SU-DHL-6 (cell line): Measurements from ENCODE around the gene DGLUCY.

Source experiments
- CTCF ChIP-seq: fragments of 200-600 bp; sonication (generic); IDR thresholded peaks from one replicate; pipeline ENCODE4 v1.5.1; 2017; ENCODE audit warnings: antibody characterized with exemption, mild to moderate bottlenecking, low read length, moderate library complexity; ENCODE audit not compliant: insufficient read depth, poor library complexity, severe bottlenecking
- EZH2phosphoT487 ChIP-seq: fragments of 200-600 bp; sonication (generic), shearing (Covaris generic); conservative IDR thresholded peaks from 2 replicates; pipeline ENCODE4 v1.6.1; 2018; ENCODE audit warnings: mild to moderate bottlenecking, antibody characterized with exemption, low read length, moderate library complexity, mixed read lengths

- no peak for TF ChIP-seq CTCF
- TF ChIP-seq EZH2phosphoT487 = no peak
Observed at GRCh38 chr14:91241863-91242262, 128.0 kb downstream of the DGLUCY start.
